ENCODE data around the gene BZW1.
A peak's percentile ranks its signal among the peaks of the same experiment; 100 is the strongest.

DNA sequence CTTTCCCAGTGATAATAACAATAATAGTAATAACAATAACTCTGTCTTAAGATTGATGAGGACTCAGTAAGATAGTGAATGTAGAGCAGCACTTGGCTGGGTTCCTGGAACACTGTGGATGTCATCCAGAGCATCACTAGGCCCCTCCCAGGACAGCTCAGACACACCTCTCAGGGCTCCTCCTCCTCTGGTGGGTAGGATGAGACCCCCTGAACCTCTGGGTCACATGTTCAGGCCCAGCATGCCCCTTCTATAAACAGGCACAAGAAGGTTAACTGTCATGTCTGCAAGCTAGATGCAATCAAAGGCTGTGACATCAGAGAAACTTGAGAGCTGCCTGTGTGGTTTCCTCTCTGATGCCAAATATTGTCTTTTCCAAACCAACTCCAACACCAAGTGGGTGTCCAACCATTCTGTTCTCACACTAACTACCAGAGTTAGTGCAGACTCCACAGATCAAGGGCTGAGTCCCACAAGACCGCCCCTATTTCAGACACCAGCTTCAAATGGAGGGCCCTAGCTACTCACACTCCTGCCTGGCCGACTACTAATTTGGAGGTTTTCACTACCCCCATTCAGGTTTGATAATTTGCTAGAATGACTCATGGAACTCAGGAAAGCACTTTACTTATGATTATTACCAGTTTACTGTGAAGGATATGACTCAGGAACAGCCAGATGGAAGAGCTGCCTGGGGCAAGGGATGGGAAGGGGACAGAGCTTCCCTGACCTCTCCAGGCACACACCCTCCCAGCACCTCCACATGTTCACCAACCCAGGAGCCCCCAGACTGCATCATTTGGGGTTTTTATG, 46.4 kb upstream of the BZW1 start:
- TF ChIP-seq RFX5 (IDR thresholded peaks at IDR 0.05; ENCODE audit: low read depth, low read length), result no peak
- TF ChIP-seq, protein P1, sequence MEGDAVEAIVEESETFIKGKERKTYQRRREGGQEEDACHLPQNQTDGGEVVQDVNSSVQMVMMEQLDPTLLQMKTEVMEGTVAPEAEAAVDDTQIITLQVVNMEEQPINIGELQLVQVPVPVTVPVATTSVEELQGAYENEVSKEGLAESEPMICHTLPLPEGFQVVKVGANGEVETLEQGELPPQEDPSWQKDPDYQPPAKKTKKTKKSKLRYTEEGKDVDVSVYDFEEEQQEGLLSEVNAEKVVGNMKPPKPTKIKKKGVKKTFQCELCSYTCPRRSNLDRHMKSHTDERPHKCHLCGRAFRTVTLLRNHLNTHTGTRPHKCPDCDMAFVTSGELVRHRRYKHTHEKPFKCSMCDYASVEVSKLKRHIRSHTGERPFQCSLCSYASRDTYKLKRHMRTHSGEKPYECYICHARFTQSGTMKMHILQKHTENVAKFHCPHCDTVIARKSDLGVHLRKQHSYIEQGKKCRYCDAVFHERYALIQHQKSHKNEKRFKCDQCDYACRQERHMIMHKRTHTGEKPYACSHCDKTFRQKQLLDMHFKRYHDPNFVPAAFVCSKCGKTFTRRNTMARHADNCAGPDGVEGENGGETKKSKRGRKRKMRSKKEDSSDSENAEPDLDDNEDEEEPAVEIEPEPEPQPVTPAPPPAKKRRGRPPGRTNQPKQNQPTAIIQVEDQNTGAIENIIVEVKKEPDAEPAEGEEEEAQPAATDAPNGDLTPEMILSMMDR (conservative IDR thresholded peaks at IDR 0.05; ENCODE audit: low read depth, low read length), result no peak
- no peak for TF ChIP-seq RAD21 (IDR thresholded peaks at IDR 0.05; ENCODE audit: low read length)
- peak; percentile 57 for TF ChIP-seq POLR2A (IDR thresholded peaks at IDR 0.05; ENCODE audit: low read depth, low read length)
- peak; percentile 86 for TF ChIP-seq CEBPB (IDR thresholded peaks at IDR 0.05; ENCODE audit: low read depth, low read length)
- TF ChIP-seq, protein P2, sequence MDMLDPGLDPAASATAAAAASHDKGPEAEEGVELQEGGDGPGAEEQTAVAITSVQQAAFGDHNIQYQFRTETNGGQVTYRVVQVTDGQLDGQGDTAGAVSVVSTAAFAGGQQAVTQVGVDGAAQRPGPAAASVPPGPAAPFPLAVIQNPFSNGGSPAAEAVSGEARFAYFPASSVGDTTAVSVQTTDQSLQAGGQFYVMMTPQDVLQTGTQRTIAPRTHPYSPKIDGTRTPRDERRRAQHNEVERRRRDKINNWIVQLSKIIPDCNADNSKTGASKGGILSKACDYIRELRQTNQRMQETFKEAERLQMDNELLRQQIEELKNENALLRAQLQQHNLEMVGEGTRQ (IDR thresholded peaks at IDR 0.05; ENCODE audit: low read depth, low read length), result peak; percentile 86
- 0 out of 2 replicates have a peak, but pooled peaks have one; percentile 23 for TF ChIP-seq MXI1 (IDR thresholded peaks at IDR 0.05; ENCODE audit: borderline replicate concordance, low read depth, low read length)
